ENCODE results near the gene PTPRN2. TPM values are rescaled to one million over a fixed set of nuclear protein-coding genes. Genes with fewer than 3 reads are reported as not detected.
"Not testable (repeated sequence)": the region's sequence is repeated elsewhere in the genome, so short reads cannot be mapped to it uniquely, and the experiment has no call there.

The PTPRN2 gene
- total RNA-seq, 2 donors from 2014 or later, result 0.72 to 0.79 TPM

DNA sequence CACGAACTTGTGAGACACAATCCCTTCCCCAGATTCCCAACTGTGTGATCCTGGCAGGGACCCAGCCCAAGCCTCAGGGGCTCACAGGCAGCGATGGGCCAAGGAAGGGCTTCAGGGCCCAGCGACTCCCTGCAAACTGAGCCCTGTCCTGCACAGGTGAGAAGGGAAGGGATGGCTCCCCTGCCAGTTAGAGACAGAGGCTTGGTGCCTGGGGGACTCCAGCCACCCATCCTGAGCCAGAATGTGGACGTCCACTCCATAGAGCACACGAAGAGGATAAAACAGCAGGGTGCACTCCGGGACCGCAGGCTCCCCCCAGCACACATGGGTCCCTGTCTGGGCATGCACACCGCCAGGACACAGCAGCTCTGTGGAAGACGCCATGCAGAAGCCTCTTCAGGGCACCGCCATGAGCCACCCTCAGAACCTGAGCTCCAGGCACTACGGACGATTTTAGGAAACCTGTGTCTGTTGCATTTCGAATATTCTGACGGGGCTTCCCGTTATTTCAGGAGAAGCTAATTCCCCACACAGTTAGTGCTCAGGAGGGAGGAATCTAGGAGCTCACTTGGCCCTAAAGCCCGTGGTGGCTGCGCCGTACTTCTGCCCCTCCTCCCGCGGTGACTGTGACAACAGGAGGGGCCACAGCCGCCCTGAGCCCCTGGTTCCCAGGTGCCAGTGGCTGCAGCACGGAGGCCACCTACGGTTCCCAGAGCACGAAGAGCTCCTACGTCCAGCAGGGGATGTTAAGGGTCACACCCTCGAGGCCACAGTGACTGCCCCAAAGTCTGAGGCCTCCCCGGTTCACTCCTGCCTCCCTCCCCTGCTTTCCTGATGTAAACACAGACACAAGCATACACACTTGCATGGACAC lies 326.0 kb downstream of the PTPRN2 start:
- peaks cover 0 to 5% of the 10 kb centered on the region in 2 donors for H3K9me3 Mint-ChIP-seq
- H3K27me3 Mint-ChIP-seq (ENCODE audit: low read depth), result no peaks in the 10 kb centered on the region
- H3K4me1 Mint-ChIP-seq (ENCODE audit: low read depth), result no peaks in the 10 kb centered on the region
- no peak overlapping the region for H3K27ac Mint-ChIP-seq
- DNase-seq (no peak), ATAC-seq (replicated peaks in 1 of 2) (no peak)
- H3K4me3 Mint-ChIP-seq, result no peak overlapping the region
- no peaks in the 10 kb centered on the region for H3K36me3 Mint-ChIP-seq (ENCODE audit: insufficient read depth in 2 of 2)

DNA sequence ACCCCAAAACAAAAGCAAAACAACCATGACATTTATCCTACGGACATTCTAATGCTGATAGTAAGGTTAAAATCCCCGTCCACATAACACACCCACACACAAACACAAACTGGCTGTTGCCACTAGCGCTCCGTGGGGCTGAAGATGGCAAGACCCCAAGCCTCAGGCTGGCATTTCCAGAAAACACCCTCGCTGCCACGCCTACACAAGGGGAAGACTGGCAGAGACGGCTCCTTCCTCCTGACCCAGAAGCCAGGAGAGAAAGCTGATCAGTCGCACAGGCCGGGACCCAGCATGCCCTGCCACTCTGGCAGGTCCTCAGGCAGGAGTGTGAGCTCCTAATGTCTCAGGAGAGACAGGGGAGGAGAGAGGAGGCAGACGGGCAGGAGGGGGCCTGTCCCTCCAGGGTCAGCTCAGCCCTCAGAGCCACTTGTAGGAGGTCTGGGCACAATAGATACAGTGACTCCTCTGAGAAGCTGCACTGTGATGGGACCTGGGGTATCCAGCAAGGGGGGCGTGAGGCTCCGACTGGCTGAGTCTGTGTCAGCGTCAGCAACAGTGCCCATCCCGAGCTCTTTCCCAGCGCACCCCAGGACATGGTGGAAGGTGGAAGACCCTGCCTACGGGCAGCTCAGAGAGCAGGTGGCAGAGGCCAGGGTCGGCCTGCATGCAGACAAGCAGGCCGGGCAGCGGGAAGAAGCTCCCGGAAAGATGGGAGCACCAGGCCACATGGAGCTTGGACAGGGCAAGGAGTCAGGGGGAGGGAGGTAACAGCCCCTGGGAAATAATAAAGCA lies 326.9 kb downstream of the PTPRN2 start:
- DNase-seq (no peak), ATAC-seq (replicated peaks in 1 of 2) (no peak)
- H3K36me3 Mint-ChIP-seq (ENCODE audit: insufficient read depth in 2 of 2), result no peaks in the 10 kb centered on the region
- H3K4me3 Mint-ChIP-seq, result no peak overlapping the region
- H3K27ac Mint-ChIP-seq, result no peak overlapping the region
- H3K27me3 Mint-ChIP-seq (ENCODE audit: low read depth), result no peaks in the 10 kb centered on the region
- H3K9me3 Mint-ChIP-seq, result peaks cover 0 to 5% of the 10 kb centered on the region in 2 donors
- no peaks in the 10 kb centered on the region for H3K4me1 Mint-ChIP-seq (ENCODE audit: low read depth)

DNA sequence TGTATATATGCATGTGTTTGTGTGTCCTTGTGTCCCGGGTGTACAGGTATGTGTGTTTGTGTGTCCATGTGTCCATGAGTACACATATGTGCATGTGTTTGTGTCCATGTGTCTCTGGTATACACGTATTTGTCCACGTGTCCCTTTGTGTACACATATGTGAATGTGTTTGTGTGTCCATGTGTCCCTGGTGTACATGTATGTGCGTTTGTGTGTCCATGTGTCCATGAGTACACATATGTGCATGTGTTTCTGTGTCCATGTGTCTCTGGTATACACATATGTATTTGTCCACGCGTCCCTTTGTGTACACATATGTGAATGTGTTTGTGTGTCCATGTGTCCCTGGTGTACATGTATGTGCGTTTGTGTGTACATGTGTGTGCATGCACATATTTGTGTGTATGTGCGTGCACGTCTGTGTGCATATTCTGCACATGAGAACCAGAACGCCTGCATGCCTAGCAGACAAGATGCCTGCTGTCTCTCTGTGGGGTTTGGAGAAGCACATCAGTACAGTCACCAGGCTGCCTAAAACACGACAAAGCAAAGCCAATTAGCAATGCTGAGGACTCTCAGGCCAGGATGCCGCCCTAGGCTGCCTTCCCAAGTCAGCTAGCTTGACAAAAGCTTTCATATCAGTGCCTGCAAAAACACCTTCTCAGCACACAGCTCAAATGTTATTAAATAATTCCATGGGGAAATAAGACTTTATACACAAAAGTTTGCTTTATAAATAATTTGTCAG lies 327.8 kb downstream of the PTPRN2 start:
- H3K27me3 Mint-ChIP-seq (ENCODE audit: low read depth), result no peaks in the 10 kb centered on the region
- DNase-seq (no peak), ATAC-seq (replicated peaks in 1 of 2) (no peak)
- H3K4me1 Mint-ChIP-seq (ENCODE audit: low read depth), result no peaks in the 10 kb centered on the region
- no peaks in the 10 kb centered on the region for H3K36me3 Mint-ChIP-seq (ENCODE audit: insufficient read depth in 2 of 2)
- no peak overlapping the region for H3K27ac Mint-ChIP-seq
- H3K4me3 Mint-ChIP-seq, result no peak overlapping the region
- H3K9me3 Mint-ChIP-seq, result peaks cover 0 to 5% of the 10 kb centered on the region in 2 donors

DNA sequence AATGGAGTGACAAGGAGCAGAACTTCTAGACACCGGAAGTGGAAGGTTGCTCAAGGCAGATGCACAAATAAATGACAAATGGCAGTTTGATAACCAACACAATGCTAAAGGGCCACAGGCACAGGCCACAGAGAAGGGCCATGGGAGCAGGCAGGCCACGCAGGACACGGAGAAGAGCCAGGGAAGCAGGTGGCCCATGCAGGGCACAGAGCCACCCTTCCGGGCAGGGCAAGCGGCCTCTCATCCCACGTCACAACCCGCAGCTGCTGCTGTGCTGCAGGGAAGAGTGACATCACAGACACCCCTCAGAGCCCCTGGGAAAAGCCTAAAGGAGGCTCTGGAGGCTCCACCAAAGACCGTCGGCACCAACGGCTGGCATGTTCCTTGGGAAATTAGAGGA lies 328.5 kb downstream of the PTPRN2 start:
- no peak overlapping the region for H3K4me3 Mint-ChIP-seq
- no peak for DNase-seq
- no peaks in the 10 kb centered on the region for H3K36me3 Mint-ChIP-seq (ENCODE audit: insufficient read depth in 2 of 2)
- H3K9me3 Mint-ChIP-seq, result peaks cover 0 to 5% of the 10 kb centered on the region in 2 donors
- H3K27me3 Mint-ChIP-seq (ENCODE audit: low read depth), result no peaks in the 10 kb centered on the region
- no peak for ATAC-seq (replicated peaks in 1 of 2)
- no peak overlapping the region for H3K27ac Mint-ChIP-seq
- H3K4me1 Mint-ChIP-seq (ENCODE audit: low read depth), result no peaks in the 10 kb centered on the region

DNA sequence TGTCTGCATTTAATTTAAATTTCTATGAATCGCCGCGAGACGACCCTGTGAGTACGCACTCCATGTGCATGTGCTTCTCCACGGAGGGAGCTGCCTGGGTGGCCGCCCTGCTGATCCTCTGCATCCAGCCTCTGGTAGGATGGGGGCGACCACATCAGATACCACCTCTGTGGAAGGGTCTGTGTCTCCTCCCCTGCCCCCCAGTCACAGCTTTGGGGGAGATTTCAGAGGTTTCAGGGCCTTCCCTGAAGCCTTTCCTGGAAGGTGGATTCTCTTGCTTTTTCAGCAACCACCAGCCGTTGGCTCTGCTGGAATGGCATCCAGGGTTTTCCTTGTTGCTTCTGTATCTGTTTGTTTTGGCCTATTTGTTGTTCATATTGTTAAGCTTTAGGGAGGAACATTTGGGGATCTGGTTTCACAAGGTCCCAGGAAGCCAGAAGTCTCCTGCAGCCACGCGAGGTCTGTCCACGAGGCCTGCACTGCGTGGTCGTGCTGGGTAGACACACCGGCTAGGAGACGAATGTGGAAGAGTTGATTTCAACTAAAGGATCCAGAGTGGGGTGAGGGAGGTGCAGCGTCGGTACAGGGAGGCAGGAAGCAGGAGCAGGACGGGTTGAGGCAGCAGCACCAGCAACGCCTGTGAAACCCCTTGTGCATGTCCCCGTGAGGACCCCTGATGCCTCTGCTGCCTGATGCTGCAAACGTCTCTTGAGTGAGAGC lies 329.1 kb downstream of the PTPRN2 start:
- no peaks in the 10 kb centered on the region for H3K36me3 Mint-ChIP-seq (ENCODE audit: insufficient read depth in 2 of 2)
- DNase-seq, result no peak
- no peak for ATAC-seq (replicated peaks in 1 of 2)
- no peaks in the 10 kb centered on the region for H3K27me3 Mint-ChIP-seq (ENCODE audit: low read depth)
- H3K4me3 Mint-ChIP-seq, result no peak overlapping the region
- no peak overlapping the region for H3K27ac Mint-ChIP-seq
- H3K9me3 Mint-ChIP-seq, result peaks cover 0 to 5% of the 10 kb centered on the region in 2 donors
- no peaks in the 10 kb centered on the region for H3K4me1 Mint-ChIP-seq (ENCODE audit: low read depth)

DNA sequence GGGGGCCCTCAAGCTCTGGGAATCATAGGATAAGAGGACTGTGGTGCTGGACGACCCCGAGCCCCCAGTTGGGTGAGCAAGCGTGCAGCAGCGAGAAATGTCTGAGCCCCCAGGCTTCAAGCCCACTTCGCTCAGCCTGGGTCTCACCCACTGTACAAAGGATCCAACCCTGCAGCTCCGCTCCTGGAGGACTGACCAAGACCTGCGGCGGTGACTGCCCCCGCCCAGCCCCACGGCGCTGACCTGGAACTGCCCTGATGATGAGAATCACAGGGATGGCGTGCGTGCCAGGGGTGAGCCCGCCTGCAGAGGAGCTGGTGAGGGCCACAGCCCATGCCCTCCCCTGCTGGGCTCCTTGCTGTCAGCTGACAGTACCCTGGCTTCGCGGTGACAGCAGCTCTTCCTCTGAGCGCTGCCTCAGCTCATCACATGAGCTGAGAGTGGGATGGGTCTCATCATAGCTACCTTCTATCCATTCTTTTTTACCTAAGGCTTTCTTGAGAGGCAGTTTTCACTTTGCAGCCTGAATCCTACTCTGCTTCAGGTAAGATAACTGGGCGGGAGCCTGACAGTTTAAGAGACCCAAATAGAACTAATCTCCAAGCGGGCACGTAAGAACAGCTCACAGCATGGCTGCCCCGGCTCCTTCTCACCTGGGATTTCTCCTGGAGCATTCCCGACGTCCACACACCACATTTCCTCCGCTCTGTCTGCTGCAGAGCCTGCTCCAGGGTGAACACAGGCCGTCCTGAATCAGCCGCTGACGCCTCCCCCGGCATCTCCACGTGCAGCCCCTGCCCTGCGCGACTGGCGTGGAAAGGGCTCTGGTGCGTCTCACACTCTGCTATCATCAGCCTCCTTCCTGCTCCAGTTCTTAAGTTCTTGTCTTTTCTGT lies 329.9 kb downstream of the PTPRN2 start:
- DNase-seq, result no peak

DNA sequence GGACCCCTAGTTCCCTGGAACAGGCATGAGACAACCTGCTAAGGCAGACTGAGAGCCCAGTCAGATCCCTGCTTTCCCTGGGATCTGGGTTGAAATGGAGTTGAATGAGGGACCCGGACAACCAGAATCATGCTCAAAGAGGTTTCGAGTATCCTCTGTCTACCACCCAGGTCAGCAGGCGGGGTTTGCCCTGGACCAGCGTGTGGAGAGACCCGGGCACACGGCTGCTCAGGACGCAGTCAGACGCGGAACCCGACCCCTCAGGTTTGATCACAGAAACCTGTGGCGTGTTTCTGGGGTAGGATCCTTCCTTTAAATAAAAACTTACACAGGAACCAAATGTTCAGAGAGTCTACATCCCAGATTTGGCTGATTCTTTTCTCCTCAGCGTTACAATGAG lies 330.6 kb downstream of the PTPRN2 start:
- H3K4me1 Mint-ChIP-seq (ENCODE audit: low read depth), result no peaks in the 10 kb centered on the region
- ATAC-seq (replicated peaks in 1 of 2) (no peak), DNase-seq (no peak)
- H3K9me3 Mint-ChIP-seq, result peaks cover 0 to 5% of the 10 kb centered on the region in 2 donors
- H3K27ac Mint-ChIP-seq, result no peak overlapping the region
- H3K4me3 Mint-ChIP-seq, result no peak overlapping the region
- no peaks in the 10 kb centered on the region for H3K27me3 Mint-ChIP-seq (ENCODE audit: low read depth)
- H3K36me3 Mint-ChIP-seq (ENCODE audit: insufficient read depth in 2 of 2), result no peaks in the 10 kb centered on the region

More for the DNA sequence above, 329.9 kb downstream of the PTPRN2 start:
- Mint-ChIP-seq H3K27me3 (ENCODE audit: low read depth) (no peaks in the 10 kb centered on the region), H3K36me3 (ENCODE audit: insufficient read depth in 2 of 2) (no peaks in the 10 kb centered on the region), H3K27ac (no peak overlapping the region), H3K9me3 (peaks cover 0 to 5% of the 10 kb centered on the region in 2 donors), H3K4me1 (ENCODE audit: low read depth) (no peaks in the 10 kb centered on the region), H3K4me3 (no peak overlapping the region)
- no peak for ATAC-seq (replicated peaks in 1 of 2)

DNA sequence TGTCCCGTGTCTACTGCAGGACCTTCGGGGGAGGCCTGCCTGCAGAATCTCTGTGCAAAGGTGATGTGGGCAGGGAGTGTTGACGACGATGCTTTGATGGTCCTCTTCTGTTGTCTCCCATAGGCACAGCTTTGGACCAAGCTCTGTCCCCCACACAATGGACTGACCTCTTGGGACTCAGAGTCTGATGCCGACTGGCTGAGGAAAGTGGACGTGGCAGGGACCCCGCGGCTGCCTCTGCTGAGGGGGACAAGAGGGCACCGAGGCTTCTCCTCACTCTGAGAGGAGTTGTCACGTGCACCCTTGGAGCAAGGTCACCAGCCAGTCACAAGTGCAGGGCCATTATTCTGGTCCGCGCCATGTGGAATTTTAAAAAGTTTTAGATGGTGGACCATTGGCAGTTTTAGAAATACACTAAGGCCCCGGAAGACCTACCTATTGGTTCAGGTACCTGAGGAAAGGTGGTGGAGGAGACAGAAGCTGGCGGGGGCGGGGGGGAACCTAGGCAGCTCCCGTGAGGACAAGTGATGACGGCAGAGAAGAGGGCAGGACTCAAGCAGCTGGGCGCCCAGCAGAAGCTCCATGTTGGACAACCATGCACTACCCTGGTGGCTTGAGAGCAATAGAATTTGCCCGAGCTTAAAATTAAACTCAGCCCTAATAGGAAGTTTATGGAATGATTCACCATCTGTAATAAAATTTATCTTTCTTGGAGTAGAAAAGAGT lies 331.4 kb downstream of the PTPRN2 start:
- Mint-ChIP-seq H3K9me3 (peaks cover 0 to 5% of the 10 kb centered on the region in 2 donors), H3K4me3 (no peak overlapping the region), H3K4me1 (ENCODE audit: low read depth) (no peaks in the 10 kb centered on the region), H3K27ac (no peak overlapping the region), H3K36me3 (ENCODE audit: insufficient read depth in 2 of 2) (no peaks in the 10 kb centered on the region), H3K27me3 (ENCODE audit: low read depth) (no peaks in the 10 kb centered on the region)
- no peak for DNase-seq
- no peak for ATAC-seq (replicated peaks in 1 of 2)

DNA sequence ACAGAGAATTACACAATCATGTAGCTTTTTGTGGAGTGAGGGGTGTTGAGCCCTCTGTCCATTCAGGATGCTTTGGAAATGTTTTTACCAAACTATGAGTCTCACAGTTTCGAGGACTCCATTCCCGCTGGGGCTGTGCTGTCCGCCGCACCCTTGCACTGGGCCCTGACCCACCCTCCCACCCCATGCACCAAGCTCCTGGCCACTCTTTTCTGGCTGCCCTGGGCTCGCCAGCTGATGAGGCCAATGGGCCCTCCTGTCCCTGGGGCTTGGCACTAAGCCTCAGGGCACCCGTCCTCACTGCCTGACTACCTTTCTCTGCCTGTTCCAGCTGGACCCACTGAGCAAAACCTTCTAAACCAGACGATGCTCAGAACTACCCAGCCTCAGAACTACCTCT lies 332.1 kb downstream of the PTPRN2 start:
- H3K27ac Mint-ChIP-seq, result no peak overlapping the region
- H3K9me3 Mint-ChIP-seq, result peaks cover 0 to 5% of the 10 kb centered on the region in 2 donors
- no peak overlapping the region for H3K4me3 Mint-ChIP-seq
- no peak for ATAC-seq (replicated peaks in 1 of 2)
- H3K27me3 Mint-ChIP-seq (ENCODE audit: low read depth), result no peaks in the 10 kb centered on the region
- no peaks in the 10 kb centered on the region for H3K4me1 Mint-ChIP-seq (ENCODE audit: low read depth)
- no peak for DNase-seq
- H3K36me3 Mint-ChIP-seq (ENCODE audit: insufficient read depth in 2 of 2), result no peaks in the 10 kb centered on the region

DNA sequence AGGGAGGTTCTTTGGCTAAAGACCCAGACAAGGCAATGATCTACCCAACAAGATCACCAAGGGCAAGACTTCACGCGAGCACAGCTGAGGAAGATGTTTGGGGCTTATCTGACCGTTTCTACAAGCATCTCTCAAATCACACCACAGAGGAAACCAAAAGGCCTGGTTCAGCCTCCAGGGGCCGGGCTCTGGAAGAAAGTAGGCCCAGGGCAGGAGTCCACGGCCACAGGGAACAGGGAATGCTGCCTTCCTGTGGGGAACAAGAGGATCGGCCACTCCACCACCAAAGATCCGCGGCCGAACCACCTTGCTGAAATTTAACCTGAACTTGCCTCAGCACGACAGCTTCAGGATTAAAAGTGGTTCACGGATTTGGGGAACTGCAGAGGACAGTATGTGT lies 332.5 kb downstream of the PTPRN2 start:
- DNase-seq (no peak), ATAC-seq (replicated peaks in 1 of 2) (no peak)
- Mint-ChIP-seq H3K4me1 (ENCODE audit: low read depth) (no peaks in the 10 kb centered on the region), H3K9me3 (peaks cover 0 to 5% of the 10 kb centered on the region in 2 donors), H3K27ac (no peak overlapping the region), H3K4me3 (no peak overlapping the region), H3K27me3 (ENCODE audit: low read depth) (no peaks in the 10 kb centered on the region), H3K36me3 (ENCODE audit: insufficient read depth in 2 of 2) (no peaks in the 10 kb centered on the region)

DNA sequence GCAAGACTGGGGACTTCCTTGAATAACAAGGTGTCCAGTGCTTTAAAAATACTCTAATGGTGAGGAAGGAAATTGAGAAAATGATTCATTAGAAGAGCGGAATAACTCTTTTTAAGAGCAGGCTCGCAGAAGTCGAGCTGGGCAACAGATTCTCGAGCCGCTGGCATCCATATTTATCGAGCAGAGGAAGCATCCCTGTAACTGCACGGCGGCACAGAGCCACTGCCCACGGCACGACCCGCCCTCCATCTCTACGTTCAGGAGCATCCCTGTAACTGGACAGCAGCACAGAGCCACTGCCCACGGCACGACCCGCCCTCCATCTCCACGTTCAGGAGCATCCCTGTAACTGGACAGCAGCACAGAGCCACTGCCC lies 334.0 kb downstream of the PTPRN2 start:
- not testable (repeated sequence) for H3K27ac Mint-ChIP-seq; DNase-seq; H3K36me3 Mint-ChIP-seq (ENCODE audit: insufficient read depth in 2 of 2); ATAC-seq (replicated peaks in 1 of 2); H3K27me3 Mint-ChIP-seq (ENCODE audit: low read depth); H3K4me1 Mint-ChIP-seq (ENCODE audit: low read depth); H3K4me3 Mint-ChIP-seq; H3K9me3 Mint-ChIP-seq
